Activated T-cell treated with anti-CD3 and anti-CD28 coated beads, Interleukin-2, amount 50 U/mL, for 72 hours (primary cell): ENCODE results near the gene LCT. TPM values are rescaled to one million over a fixed set of nuclear protein-coding genes. Genes with fewer than 3 reads are reported as not detected.

Experiments used
- ATAC-seq, 2 donors: fragments of 150-1000 bp; cut with Tn5 transposase; replicated peaks in 1 of 2; 2 replicates each; pipeline ENCODE4 v1.10.0; 2021; ENCODE audit warnings: moderate library complexity in 2 of 2, mild to moderate bottlenecking in 1 of 2
- DNase-seq, 2 donors: peaks; one replicate each; pipeline ENCODE4 v3.0.0; 2021 to 2022; ENCODE audit warnings: mixed read lengths in 1 of 2
- H3K27ac Mint-ChIP-seq: one replicate; pipeline ENCODE4 v1.8.0; 2022; ENCODE audit warnings: mild to moderate bottlenecking, moderate library complexity, mixed read lengths
- H3K27me3 Mint-ChIP-seq: one replicate; pipeline ENCODE4 v1.8.0; 2022; ENCODE audit warnings: low read depth, mixed read lengths
- H3K36me3 Mint-ChIP-seq, 2 donors: one replicate each; pipeline ENCODE4 v1.8.0; 2022; ENCODE audit warnings: mixed read lengths in 2 of 2, mild to moderate bottlenecking in 1 of 2; ENCODE audit not compliant: insufficient read depth in 2 of 2
- H3K4me1 Mint-ChIP-seq: one replicate; pipeline ENCODE4 v1.8.0; 2022; ENCODE audit warnings: low read depth, mixed read lengths
- H3K4me3 Mint-ChIP-seq, 2 donors: one replicate each; pipeline ENCODE4 v1.8.0; 2022; ENCODE audit warnings: mild to moderate bottlenecking in 2 of 2, mixed read lengths in 2 of 2, moderate library complexity in 2 of 2
- H3K9me3 Mint-ChIP-seq, 2 donors: one replicate each; pipeline ENCODE4 v1.8.0; 2022; ENCODE audit warnings: mixed read lengths in 2 of 2
- total RNA-seq, 2 donors: library from RNA; stranded (reverse); gene quantifications; one replicate each; pipeline ENCODE4 v1.2.3, GENCODE V29; 2022

Gene LCT
- total RNA-seq, 2 donors from 2014 or later: 0.19 to 0.29 TPM

DNA sequence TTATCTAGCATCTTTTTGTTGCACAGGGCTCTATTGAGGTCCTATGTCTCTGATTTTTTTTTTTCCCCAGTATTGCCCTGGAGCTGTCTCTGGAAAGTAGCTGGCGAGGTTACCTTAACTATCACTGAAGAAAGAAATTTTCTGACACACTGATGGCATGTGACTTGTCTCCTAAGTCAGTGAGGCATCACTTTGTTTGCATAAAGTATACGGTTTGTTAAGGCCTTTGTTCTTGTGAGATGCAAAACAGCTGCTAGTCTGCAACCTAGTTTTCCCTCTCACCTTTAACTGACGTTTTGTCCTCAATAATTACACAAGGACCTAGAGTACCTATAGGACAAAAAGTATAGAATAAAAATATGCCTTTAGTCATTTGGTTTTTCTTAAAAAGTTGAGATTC, 53.5 kb downstream of the LCT start:
- no peak for DNase-seq
- no peaks in the 10 kb centered on the region for H3K9me3 Mint-ChIP-seq
- H3K27me3 Mint-ChIP-seq: no peaks in the 10 kb centered on the region
- peaks cover 9 to 35% of the 10 kb centered on the region in 2 donors for H3K36me3 Mint-ChIP-seq
- no peak overlapping the region for H3K4me3 Mint-ChIP-seq
- no peaks in the 10 kb centered on the region for H3K4me1 Mint-ChIP-seq
- H3K27ac Mint-ChIP-seq: no peak overlapping the region
- ATAC-seq: no peak

DNA sequence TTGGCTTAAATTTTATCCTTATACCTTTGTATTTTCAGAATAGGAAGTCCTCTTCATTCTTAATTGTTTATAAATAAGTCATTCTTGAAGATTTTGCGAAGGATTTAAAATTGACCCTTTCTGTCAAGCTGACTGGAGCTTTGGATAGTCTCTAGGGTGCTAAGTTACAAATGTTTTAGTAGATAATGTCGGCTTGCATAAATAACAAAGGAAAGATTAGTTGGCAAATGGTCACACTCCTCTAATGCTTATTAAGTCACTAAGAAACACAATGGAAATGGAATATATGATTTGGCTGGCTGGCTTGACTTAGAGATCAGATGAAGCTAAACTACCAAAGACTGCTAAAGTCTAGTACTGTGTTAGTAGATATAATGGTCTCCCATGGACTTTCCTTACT, 54.8 kb downstream of the LCT start:
- Mint-ChIP-seq H3K27me3 (no peaks in the 10 kb centered on the region), H3K4me1 (no peaks in the 10 kb centered on the region), H3K27ac (no peak overlapping the region), H3K4me3 (no peak overlapping the region), H3K36me3 (peaks cover 11 to 41% of the 10 kb centered on the region in 2 donors), H3K9me3 (no peaks in the 10 kb centered on the region)
- ATAC-seq: no peak
- no peak for DNase-seq

DNA sequence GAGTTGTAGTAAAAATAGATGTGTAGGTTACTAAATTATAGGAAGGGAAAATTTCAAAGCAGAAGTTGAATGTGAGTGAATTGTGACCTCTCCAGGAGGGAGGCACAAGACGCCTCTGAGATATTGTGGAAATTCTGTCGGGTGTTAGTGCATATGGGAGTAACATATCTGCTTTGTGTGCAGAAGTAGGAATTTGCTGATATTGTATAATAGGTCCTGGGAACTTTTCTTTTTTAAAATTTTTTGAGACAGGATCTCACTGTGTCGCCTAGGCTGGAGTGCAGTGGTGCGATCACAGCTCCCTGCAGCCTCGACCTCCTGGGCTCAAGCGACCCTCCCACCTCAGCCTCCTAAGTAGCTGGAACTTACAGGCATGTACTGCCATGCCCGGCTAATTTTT, 60.6 kb downstream of the LCT start:
- H3K4me1 Mint-ChIP-seq: peaks cover 10% of the 10 kb centered on the region
- peaks cover 9 to 50% of the 10 kb centered on the region in 2 donors for H3K36me3 Mint-ChIP-seq
- no peak overlapping the region for H3K4me3 Mint-ChIP-seq

DNA sequence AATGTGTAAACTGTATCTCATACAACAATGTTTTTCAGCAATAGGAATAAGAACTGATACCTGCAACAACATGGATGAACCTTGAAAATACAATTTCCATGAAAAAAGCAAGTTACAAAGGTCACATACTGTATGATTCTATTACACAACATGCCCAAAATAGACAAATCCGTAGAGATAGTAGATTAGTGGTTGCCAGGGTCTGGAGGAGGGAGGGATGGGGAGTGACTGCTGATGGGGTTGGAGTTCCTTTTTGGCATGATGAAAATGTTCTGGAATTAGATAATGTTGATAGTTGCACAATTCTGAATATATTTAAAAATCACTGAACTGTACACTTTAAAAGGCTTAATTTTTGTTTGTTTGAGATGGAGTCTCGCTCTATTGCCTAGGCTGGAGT, 61.6 kb downstream of the LCT start:
- Mint-ChIP-seq H3K27me3 (no peaks in the 10 kb centered on the region), H3K27ac (no peak overlapping the region)
- ATAC-seq: no peak

More for the DNA sequence above, 60.6 kb downstream of the LCT start:
- no peak overlapping the region for H3K27ac Mint-ChIP-seq
- no peaks in the 10 kb centered on the region for H3K27me3 Mint-ChIP-seq
- no peak for ATAC-seq
- DNase-seq: no peak
- H3K9me3 Mint-ChIP-seq: no peaks in the 10 kb centered on the region

DNA sequence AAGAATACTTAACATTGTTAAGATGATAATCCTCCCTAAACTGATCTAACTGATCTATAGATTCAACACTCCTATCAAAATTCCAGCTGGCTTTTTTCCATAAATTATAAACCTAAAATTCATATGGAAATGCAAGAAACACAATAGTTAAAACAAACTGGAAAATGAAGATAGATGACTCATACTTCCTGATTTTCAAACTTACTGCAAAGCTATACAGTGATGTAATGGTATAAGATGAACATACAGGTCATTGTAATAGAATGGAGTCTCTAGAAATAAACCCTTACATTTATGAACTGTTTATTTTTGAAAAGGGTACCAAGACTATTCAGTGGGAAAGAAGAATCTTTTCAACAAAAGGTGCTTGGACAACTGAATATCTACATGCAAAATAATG, 63.1 kb downstream of the LCT start:
- no peaks in the 10 kb centered on the region for H3K27me3 Mint-ChIP-seq
- DNase-seq (no peak), ATAC-seq (no peak)
- no peak overlapping the region for H3K4me3 Mint-ChIP-seq
- peaks cover 10% of the 10 kb centered on the region for H3K4me1 Mint-ChIP-seq
- peaks cover 14 to 49% of the 10 kb centered on the region in 2 donors for H3K36me3 Mint-ChIP-seq
- peak overlapping the region; percentile 87 for H3K27ac Mint-ChIP-seq
- no peaks in the 10 kb centered on the region for H3K9me3 Mint-ChIP-seq

More for the DNA sequence above, 61.6 kb downstream of the LCT start:
- Mint-ChIP-seq H3K36me3 (peaks cover 10 to 48% of the 10 kb centered on the region in 2 donors), H3K4me3 (no peak overlapping the region), H3K4me1 (peaks cover 10% of the 10 kb centered on the region), H3K9me3 (no peaks in the 10 kb centered on the region)
- DNase-seq: no peak

DNA sequence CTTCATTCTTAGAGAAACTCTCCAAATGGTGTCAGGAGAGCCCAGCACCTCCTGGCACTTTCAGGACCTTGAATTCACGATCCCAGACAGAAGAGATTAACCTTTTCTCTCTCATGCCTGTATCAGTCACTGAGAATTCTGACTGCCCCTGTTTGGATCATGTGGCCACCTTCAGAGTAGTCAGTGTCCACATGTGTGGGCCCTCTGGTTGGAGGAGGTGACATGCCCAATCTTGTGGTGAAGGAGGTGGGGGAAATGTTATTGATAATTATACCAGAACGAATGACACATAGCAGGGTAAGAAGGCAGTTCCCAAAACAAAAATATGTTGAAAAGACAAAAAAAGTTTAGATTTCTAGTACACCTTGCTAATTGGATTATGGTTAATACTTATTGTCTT, 63.7 kb downstream of the LCT start:
- peak overlapping the region; percentile 82 for H3K27ac Mint-ChIP-seq
- no peaks in the 10 kb centered on the region for H3K27me3 Mint-ChIP-seq
- ATAC-seq: peak; percentile 56 to 58
- no peak for DNase-seq
- H3K4me3 Mint-ChIP-seq: no peak overlapping the region
- peaks cover 14 to 44% of the 10 kb centered on the region in 2 donors for H3K36me3 Mint-ChIP-seq
- H3K9me3 Mint-ChIP-seq: no peaks in the 10 kb centered on the region
- peaks cover 10% of the 10 kb centered on the region for H3K4me1 Mint-ChIP-seq

DNA sequence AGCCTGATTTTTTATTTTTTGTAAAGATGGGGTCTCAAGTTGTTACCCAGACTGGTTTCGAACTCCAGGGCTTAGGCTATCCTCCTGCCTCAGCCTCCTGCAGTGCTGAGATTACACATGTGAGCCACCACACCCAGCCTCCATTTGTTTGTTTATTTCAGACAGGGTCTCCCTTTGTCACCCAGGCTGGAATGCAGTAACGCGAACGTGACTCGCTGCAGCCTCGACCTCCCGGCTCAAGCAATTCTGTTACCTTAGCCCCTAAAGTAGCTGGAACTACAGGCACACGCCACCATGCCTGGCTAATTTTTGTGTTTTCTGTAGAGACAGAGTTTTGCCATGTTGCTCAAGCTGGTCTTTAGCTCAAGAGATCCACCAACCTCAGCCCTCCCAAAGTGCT, 68.1 kb downstream of the LCT start:
- Mint-ChIP-seq H3K36me3 (peaks cover 13 to 43% of the 10 kb centered on the region in 2 donors), H3K27me3 (no peaks in the 10 kb centered on the region), H3K9me3 (no peaks in the 10 kb centered on the region), H3K4me3 (no peak overlapping the region), H3K27ac (no peak overlapping the region), H3K4me1 (peaks cover 15% of the 10 kb centered on the region)
- ATAC-seq: no peak
- no peak for DNase-seq

DNA sequence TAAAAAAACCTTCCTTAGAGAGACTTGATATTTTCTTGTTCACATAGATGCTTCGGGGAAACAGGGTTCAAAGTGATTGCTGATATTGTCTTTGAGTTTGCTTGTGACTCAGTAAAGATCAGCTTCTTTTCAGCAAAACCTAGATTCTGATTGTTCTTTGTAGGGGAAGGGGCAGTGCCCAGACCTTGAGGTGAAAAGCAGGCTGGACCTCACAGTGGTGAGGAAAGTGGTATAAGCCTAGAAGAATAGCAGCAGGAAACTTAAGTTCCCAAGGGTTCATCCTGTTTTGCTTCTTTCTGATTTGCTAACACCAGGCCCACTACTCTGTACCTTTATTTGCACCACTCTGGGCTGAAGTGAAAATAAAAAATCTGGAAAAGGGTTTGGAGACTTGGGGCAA, 74.5 kb downstream of the LCT start:
- Mint-ChIP-seq H3K36me3 (peaks cover 8 to 34% of the 10 kb centered on the region in 2 donors), H3K9me3 (no peaks in the 10 kb centered on the region), H3K4me3 (no peak overlapping the region), H3K27me3 (no peaks in the 10 kb centered on the region), H3K27ac (peak overlapping the region; percentile 81), H3K4me1 (peaks cover 16% of the 10 kb centered on the region)
- DNase-seq (no peak), ATAC-seq (no peak)

DNA sequence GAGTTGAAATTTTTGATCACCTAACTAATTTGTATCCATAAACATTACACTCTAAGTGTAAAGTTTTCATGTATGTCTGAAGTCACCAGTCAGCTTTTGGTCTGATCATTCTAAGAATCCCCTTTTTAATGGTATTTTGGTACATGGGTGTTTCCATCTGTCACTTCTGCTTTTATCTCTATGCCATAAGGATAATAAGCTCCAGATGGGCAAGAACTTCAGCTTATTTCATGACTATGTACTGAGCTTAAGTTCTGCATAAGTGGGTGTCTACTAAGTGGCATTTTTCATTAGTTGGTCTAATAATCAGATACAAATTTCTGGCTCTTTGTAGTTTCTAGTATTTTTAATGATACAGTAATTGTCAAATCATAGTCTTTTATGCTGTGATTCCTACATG, 75.0 kb downstream of the LCT start:
- no peaks in the 10 kb centered on the region for H3K27me3 Mint-ChIP-seq
- H3K4me1 Mint-ChIP-seq: peaks cover 16% of the 10 kb centered on the region

DNA sequence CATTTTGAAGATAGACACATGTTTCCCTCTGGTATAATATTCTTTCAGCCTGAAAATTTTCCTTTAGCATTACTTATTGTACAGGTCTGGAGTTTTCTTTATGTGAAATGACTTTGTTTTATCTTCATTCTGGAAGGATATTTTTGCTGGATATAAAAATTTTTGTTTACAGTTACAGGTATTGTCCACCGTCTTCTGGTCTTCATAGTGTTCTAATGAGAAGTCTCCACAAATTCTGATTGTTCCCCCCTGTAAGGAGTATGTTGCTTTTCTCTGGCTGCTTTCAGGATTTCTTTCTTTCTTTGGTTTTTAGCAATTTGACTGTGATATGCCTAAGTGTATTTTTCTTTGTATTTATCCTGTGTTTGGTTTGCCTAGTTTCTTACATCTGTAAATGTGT, 80.3 kb downstream of the LCT start:
- Mint-ChIP-seq H3K4me3 (no peak overlapping the region), H3K9me3 (peaks cover 1 to 4% of the 10 kb centered on the region in 2 donors), H3K27me3 (no peaks in the 10 kb centered on the region), H3K4me1 (peaks cover 10% of the 10 kb centered on the region), H3K36me3 (peaks cover 18 to 55% of the 10 kb centered on the region in 2 donors), H3K27ac (no peak overlapping the region)
- DNase-seq (no peak), ATAC-seq (no peak)

More for the DNA sequence above, 75.0 kb downstream of the LCT start:
- DNase-seq: no peak
- Mint-ChIP-seq H3K36me3 (peaks cover 8 to 36% of the 10 kb centered on the region in 2 donors), H3K27ac (no peak overlapping the region), H3K4me3 (no peak overlapping the region), H3K9me3 (peaks cover 0 to under 1% of the 10 kb centered on the region in 2 donors)
- no peak for ATAC-seq

DNA sequence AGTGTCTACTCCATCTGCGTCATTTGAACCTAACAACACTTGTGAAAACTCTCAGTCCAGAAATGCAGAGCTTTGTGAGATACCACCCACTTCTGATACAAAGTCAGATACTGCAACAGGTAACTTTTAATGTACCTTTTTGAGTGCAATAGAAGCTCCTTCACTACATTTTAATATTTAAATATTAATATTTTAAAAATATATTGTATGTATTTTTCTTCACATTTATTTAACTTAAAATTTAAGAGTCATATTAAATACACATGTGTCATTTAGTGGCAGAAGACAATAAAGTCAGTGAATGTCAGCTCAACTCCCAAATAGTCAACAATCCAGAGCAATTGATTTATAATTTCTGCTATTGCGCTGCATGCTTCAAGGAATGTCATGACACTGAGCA, 81.4 kb downstream of the LCT start:
- peaks cover 1 to 4% of the 10 kb centered on the region in 2 donors for H3K9me3 Mint-ChIP-seq
- H3K36me3 Mint-ChIP-seq: peaks cover 16 to 56% of the 10 kb centered on the region in 2 donors
- DNase-seq (no peak), ATAC-seq (no peak)
- peaks cover 10% of the 10 kb centered on the region for H3K4me1 Mint-ChIP-seq
- H3K27me3 Mint-ChIP-seq: no peaks in the 10 kb centered on the region
- no peak overlapping the region for H3K4me3 Mint-ChIP-seq
- no peak overlapping the region for H3K27ac Mint-ChIP-seq

DNA sequence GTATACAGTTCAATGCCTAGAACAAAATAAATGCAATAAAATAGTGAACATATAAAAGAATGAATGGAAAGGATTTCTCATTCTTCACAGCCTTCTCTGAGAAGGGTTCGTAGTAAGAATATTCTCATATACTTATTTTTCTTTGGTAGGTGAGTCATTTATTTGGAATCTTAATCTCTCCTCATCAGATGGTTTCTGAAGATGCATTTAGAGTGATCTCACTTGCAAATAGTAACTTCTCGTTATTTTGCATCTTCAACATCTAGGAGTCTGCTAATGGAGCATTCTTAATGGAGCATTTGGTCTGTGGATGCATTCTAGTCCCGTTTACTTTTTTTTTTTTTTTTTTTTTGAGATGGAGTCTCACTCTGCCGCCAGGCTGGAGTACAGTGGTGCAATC, 91.4 kb downstream of the LCT start:
- peaks cover 38% of the 10 kb centered on the region for H3K4me1 Mint-ChIP-seq
- DNase-seq (no peak), ATAC-seq (no peak)
- no peaks in the 10 kb centered on the region for H3K27me3 Mint-ChIP-seq
- no peak overlapping the region for H3K27ac Mint-ChIP-seq
- H3K4me3 Mint-ChIP-seq: peak overlapping the region in 1 of 2 donors; percentile 36
- H3K9me3 Mint-ChIP-seq: peaks cover 1 to 2% of the 10 kb centered on the region in 2 donors
- H3K36me3 Mint-ChIP-seq: peaks cover 10 to 16% of the 10 kb centered on the region in 2 donors

DNA sequence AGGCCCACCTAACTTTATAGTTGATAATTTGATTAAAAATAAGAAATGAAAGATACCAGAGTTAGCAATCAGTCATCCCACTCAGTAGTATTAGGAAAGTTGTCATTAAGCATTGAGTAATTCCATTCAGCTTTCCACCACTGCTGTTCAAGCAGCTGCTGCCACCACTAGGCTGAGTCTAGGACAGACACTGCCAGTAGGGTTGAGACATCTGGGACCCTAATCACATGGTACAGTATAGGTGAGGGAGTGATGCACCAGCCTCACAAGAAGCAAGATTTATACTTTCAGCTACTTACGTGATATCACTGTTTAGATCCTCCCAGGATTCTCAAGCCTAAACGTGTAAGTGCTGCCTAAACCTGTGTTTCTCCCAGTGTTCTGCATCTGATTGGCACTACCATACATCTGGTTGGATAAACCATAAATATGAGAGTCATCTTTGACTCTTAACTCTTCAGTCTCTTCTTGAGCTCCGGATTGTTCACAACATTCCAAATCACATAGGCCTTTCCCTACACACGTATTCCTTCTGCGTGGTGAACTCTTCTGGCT, 92.1 kb downstream of the LCT start:
- ATAC-seq (no peak), DNase-seq (peak; percentile 23 to 27)
- Mint-ChIP-seq H3K4me3 (peak overlapping the region; percentile 67 to 92), H3K27me3 (no peaks in the 10 kb centered on the region), H3K9me3 (peaks cover 1 to 2% of the 10 kb centered on the region in 2 donors), H3K27ac (peak overlapping the region; percentile 86), H3K4me1 (peaks cover 38% of the 10 kb centered on the region), H3K36me3 (peaks cover 10 to 15% of the 10 kb centered on the region in 2 donors)

DNA sequence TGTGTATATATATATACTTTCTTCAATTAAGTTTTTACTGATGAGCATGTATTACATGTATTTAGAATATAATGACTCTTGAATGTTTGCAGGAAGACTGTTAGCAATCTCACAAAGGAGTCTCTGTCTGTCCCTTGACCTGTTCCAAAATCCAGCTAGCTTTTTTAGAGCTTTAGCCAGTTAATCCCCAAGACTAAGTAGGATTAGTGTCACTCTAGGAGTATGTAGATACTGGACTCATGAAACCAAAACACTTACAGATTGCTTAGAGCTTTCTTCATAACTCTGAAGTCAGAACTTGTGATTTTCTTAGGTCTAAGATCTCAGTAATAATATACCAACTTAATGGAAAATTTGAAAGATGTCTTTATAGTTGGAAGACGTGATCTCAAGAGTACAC, 93.1 kb downstream of the LCT start:
- H3K36me3 Mint-ChIP-seq: peaks cover 6 to 10% of the 10 kb centered on the region in 2 donors
- peak overlapping the region; percentile 86 for H3K27ac Mint-ChIP-seq
- H3K4me3 Mint-ChIP-seq: peak overlapping the region; percentile 67 to 92
- no peaks in the 10 kb centered on the region for H3K27me3 Mint-ChIP-seq
- ATAC-seq: no peak
- H3K9me3 Mint-ChIP-seq: peaks cover 1 to 2% of the 10 kb centered on the region in 2 donors
- no peak for DNase-seq
- peaks cover 38% of the 10 kb centered on the region for H3K4me1 Mint-ChIP-seq
